G401 (cell line): ENCODE data around the gene UBE2F. TPM values are rescaled to one million over a fixed set of nuclear protein-coding genes. Genes with fewer than 3 reads are reported as not detected.
"Not testable (repeated sequence)": the region's sequence is repeated elsewhere in the genome, so short reads cannot be mapped to it uniquely, and the experiment has no call there.

Experiments used
- DNase-seq: peaks from one replicate; pipeline ENCODE4 v3.0.0-alpha.2; 2015; ENCODE audit warnings: low spot score
- in situ Hi-C: cut with HindIII; loops from 2 replicates; pipeline ENCODE4 v1.10.0; 2016; ENCODE audit warnings: low sequenced_read_pairs, mixed read lengths
- total RNA-seq: library from RNA; depleted of rRNA; stranded (reverse); fragments of >200 nt; shearing (Covaris generic); gene quantifications from 2 replicates; pipeline ENCODE4 v1.2.3, GENCODE V29; 2014

UBE2F gene
- total RNA-seq, 1 experiment from 2014 or later, result 86.4 TPM

- DNase-seq, result no peak
- in situ Hi-C loops, result no loop called here
Observed at GRCh38 chr2:238032755-238033337, 66.0 kb downstream of the UBE2F start.

GRCh38 chr2:238033991-238034390, 67.2 kb downstream of the UBE2F start:
- DNase-seq, in situ Hi-C loops: not testable (repeated sequence)

DNA sequence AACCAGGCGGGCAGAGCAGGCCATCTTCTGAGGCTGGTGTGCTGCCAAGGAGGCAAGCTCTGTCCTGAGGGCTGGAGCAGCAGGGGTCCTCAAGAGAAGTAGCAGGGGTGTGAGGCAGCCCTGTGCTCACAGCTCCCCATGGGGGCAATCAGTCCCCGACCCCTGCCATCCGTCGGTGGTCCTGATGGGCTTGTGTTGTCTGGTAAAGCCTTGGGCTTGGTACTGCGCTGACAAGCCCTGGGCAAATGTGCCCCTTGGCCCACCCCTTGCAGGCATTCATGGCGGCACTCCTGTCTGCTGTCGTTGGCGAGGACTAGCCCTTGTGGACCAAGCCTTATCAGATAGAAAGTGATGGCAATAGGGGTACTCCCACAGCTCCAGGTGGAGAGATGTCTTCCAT, 71.4 kb downstream of the UBE2F start:
- in situ Hi-C loops, result no loop called here
- DNase-seq, result no peak

GRCh38 chr2:238039151-238039550, 72.3 kb downstream of the UBE2F start:
- no peak for DNase-seq
- in situ Hi-C loops, result no loop called here

DNA sequence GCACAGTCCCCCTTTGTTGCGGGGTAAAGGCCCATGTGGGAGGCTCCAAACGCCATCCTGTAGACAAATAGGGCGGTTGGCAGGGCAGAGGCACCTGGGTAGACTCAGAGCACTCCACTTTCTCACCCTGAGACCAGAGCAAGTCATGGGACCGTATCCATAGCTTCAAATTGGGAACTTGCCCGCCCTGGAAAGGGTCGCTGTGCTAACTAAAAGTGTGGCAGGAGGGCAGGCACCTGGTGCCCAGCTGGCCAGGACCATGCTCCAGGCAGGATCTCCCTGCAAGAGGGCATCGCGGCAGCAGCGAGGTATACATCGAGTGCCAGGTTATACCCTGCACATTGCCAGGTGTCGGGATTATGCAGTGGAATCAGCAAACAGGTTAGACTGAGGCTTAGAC, 73.2 kb downstream of the UBE2F start:
- in situ Hi-C loops, result no loop called here
- DNase-seq, result peak; percentile 40

DNA sequence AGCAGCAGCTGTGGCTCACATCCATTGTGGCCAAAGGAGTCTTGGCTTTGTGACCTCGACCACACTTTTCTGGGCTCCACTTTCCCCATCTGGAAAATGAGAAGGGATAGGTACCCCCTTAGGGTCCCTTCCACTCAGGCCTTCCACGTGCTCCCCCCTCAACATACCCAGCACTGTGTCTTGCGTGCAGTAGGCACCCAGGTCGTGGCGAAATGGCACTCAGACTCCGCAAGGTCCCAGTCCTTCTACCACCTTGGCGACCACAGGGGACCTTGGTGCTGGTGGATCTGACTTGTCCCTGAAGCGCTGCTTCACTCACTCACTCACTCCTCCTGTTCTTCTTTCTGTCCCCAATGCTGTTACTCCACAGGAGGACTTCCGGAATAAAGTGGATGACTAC, 74.1 kb downstream of the UBE2F start:
- DNase-seq, result no peak
- in situ Hi-C loops, result no loop called here

DNA sequence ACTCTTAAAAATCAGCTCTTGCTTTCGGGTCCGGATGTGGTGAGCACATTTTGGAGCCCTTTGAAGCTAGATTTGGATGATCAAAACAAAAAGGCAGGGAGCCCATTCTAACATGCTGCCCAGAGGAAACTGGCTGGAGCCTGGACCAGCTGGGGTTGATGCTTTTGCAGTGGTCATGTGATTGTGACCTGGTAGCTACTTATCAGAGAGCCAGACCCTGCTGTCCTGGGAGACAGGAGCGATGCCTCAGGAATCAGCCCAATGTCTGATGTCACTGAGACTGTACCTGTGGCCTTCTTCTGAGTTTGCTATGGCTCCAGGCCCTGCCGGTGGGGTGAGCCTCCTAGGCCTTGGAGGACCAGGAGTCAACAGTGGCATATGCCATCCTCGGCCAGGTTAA, 75.3 kb downstream of the UBE2F start:
- peak; percentile 30 for DNase-seq
- in situ Hi-C loops, result no loop called here

GRCh38 chr2:238042849-238043584, 76.2 kb downstream of the UBE2F start:
- DNase-seq, result peak; percentile 45
- in situ Hi-C loops, result no loop called here

DNA sequence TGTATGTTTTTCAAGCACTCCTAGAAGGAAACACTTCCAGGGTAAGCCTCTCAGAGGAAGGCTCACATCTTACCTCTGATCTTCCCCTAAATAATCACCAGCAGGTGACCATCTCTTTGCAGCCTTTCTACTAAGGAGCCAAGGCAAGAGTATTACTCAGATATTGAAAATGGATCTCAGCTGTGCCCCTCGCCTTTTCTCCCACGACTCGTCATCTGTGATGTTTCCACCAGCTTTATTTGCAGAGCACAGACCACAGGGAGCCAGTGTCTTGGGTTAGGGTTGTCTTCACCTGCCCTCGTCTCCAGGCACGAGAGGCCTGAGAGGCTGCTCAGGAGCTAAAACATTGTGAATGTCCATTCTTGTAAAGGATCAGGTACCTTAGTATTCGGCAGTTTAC, 77.0 kb downstream of the UBE2F start:
- DNase-seq, result no peak
- in situ Hi-C loops, result no loop called here

- in situ Hi-C loops, result no loop called here
- no peak for DNase-seq
Observed at GRCh38 chr2:238045575-238045974, 78.8 kb downstream of the UBE2F start.

- in situ Hi-C loops, result no loop called here
- DNase-seq, result no peak
Observed at GRCh38 chr2:238046725-238047270, 80.0 kb downstream of the UBE2F start.

DNA sequence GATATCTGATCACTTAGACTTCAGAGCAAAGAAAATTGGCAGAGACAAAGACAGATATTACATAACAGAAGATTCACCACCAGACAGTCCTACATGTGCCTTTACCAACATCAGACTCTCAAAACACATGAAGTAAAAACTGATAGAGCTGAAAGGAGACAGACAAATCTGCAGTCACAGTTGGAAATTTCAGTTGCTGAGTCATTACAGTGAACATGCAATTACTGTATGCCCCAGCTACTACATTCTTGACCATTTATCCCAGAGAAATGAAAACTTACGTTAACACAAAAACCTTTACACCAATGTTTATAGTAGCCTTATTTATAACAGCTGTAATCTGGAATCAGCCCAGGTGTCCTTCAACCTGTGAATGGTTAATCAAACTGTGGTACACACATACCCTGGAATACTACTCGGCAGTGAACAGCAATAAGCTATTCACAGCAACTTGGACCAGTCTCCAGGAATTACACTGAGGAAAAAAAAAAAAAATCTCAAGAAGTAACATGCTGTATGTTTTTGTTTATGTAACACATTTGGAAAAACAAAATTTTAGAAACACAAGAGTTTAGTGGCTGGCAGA, 86.5 kb downstream of the UBE2F start:
- DNase-seq, result no peak
- in situ Hi-C loops, result no loop called here

GRCh38 chr2:238055841-238056240, 89.0 kb downstream of the UBE2F start:
- in situ Hi-C loops, result no loop called here
- DNase-seq, result no peak

- DNase-seq, in situ Hi-C loops: not testable (repeated sequence)
Observed at GRCh38 chr2:238057696-238058575, 91.1 kb downstream of the UBE2F start.

GRCh38 chr2:238059505-238059904, 92.7 kb downstream of the UBE2F start:
- no peak for DNase-seq
- in situ Hi-C loops, result no loop called here

GRCh38 chr2:238060096-238060541, 93.3 kb downstream of the UBE2F start:
- in situ Hi-C loops, result no loop called here
- DNase-seq, result no peak

DNA sequence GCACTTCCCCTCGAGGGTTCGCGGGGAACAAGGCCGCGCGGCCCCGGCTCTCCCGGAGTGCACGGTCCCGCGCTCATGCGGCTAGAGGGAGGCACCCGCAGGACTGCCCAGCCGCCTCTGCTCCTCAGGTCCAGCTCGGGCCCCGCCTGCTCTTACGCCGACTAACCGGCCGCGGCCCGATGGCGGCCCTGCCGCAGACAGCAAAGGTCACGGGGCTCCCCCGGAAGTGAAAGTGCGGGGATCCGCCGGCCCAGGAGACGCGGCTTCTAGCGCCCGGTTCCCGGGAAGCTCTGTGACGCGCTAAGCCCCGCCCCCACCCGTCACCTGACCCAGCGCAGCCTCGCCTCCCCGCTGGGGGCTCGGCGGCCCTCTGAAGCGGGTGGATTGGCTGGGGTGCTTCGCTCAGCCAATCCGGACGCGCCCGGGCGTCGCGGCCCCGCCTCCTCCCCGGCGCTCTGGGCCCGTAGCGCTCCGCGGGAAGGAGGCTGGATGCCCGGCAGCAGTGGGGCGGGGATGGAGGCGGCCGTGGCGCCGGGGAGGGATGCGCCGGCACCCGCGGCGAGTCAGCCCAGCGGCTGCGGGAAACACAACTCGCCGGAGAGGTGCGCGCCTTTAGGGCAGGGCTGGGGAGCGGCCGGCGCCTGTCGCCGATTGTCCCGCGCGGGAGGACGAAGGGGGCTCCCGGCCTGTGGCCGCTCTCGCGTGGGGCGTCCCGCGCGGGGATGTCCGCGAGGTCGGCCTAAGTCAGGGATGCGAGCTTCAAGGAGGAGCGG, 93.9 kb downstream of the UBE2F start, which contains the start of gene SCLY:
TSS of gene SCLY (plus strand) at position 460 of the 773 bp plus-strand sequence. CDS start at position 514, 54 bp downstream.
- peak; percentile 97 for DNase-seq
- in situ Hi-C loops, result no loop called here

GRCh38 chr2:238061315-238062202, 94.7 kb downstream of the UBE2F start:
- in situ Hi-C loops, result no loop called here
- peak; percentile 35 for DNase-seq
